ENCODE measurements around the gene CPNE7.

CPNE7 gene

GRCh38 chr16:89536371-89536770 lies 39.2 kb upstream of the CPNE7 start:
- no peak for DNase-seq
- TF ChIP-seq, protein P1, sequence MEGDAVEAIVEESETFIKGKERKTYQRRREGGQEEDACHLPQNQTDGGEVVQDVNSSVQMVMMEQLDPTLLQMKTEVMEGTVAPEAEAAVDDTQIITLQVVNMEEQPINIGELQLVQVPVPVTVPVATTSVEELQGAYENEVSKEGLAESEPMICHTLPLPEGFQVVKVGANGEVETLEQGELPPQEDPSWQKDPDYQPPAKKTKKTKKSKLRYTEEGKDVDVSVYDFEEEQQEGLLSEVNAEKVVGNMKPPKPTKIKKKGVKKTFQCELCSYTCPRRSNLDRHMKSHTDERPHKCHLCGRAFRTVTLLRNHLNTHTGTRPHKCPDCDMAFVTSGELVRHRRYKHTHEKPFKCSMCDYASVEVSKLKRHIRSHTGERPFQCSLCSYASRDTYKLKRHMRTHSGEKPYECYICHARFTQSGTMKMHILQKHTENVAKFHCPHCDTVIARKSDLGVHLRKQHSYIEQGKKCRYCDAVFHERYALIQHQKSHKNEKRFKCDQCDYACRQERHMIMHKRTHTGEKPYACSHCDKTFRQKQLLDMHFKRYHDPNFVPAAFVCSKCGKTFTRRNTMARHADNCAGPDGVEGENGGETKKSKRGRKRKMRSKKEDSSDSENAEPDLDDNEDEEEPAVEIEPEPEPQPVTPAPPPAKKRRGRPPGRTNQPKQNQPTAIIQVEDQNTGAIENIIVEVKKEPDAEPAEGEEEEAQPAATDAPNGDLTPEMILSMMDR (IDR thresholded peaks at IDR 0.05), result no peak
- Mint-ChIP-seq H3K36me3 (ENCODE audit: low read depth) (peaks cover 44% of the 10 kb centered on the region), H3K4me3 (no peak overlapping the region), H3K9me3 (no peaks in the 10 kb centered on the region), H3K4me1 (no peaks in the 10 kb centered on the region), H3K27ac (no peak overlapping the region), H3K27me3 (ENCODE audit: low read depth, poor library complexity) (peaks cover 4% of the 10 kb centered on the region)

DNA sequence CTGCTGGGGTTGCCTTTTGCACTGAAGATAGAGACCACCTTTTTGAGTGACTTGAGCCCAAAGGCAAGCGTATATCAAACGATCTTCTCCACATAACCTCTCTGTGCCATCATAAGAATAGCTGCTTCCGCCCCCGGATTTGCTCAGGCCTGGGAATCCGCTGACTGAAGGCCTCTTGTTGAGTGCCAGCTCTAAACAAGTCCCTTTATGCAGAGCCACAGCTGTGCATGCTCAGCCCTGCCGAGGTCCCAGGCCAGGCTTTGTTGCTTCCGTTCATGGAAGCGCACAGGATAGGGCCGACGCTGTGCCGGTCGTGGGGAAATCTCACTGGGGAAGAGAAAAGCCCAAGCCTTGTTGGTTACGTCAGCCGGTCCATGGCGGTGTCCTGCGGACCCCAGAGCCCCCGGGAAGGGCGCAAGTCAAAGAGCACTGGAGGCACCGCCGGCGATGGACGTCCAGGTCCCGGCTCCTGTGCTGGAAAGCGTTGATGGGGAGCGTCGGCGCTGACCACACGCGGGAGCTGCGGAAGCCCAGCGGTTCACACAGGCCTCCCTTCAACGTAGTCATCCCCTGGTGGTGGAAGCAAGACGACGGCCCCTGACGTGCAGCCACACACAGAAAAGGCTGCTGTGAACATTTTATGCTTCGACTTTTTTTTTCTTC lies 38.5 kb upstream of the CPNE7 start:
- H3K4me3 Mint-ChIP-seq, result no peak overlapping the region
- no peaks in the 10 kb centered on the region for H3K9me3 Mint-ChIP-seq
- no peaks in the 10 kb centered on the region for H3K4me1 Mint-ChIP-seq
- H3K27ac Mint-ChIP-seq, result no peak overlapping the region
- TF ChIP-seq, protein P1 (IDR thresholded peaks at IDR 0.05), result no peak
- H3K36me3 Mint-ChIP-seq (ENCODE audit: low read depth), result peaks cover 45% of the 10 kb centered on the region
- DNase-seq, result no peak
- peaks cover 4% of the 10 kb centered on the region for H3K27me3 Mint-ChIP-seq (ENCODE audit: low read depth, poor library complexity)

DNA sequence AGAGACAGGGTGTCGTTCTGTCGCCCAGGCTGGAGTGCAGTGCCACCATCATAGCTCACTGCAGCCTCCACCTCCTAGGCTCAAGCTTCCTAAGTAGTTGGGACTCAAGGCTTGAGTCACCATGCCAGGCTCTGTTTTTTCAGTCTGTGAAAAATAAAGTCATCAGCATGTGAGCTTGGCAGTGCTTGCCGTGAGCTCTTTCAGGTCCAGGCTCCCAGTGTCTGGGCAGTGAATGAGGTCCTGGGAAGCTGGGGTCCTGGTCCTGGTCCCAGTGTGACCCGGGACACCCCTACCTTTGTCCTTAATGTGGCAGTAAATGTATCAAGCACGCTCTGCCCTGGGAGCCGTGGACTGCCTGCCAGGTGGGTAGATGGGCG lies 38.0 kb upstream of the CPNE7 start:
- peaks cover 4% of the 10 kb centered on the region for H3K27me3 Mint-ChIP-seq (ENCODE audit: low read depth, poor library complexity)
- H3K9me3 Mint-ChIP-seq, result no peaks in the 10 kb centered on the region
- H3K27ac Mint-ChIP-seq, result no peak overlapping the region
- no peaks in the 10 kb centered on the region for H3K4me1 Mint-ChIP-seq
- peaks cover 48% of the 10 kb centered on the region for H3K36me3 Mint-ChIP-seq (ENCODE audit: low read depth)
- H3K4me3 Mint-ChIP-seq, result no peak overlapping the region
- DNase-seq, result no peak
- TF ChIP-seq, protein P1 (IDR thresholded peaks at IDR 0.05), result no peak

- H3K4me1 Mint-ChIP-seq, result no peaks in the 10 kb centered on the region
- peak overlapping the region; percentile 16 for H3K27ac Mint-ChIP-seq
- no peak for DNase-seq
- H3K4me3 Mint-ChIP-seq, result no peak overlapping the region
- peaks cover 51% of the 10 kb centered on the region for H3K36me3 Mint-ChIP-seq (ENCODE audit: low read depth)
- no peaks in the 10 kb centered on the region for H3K9me3 Mint-ChIP-seq
- TF ChIP-seq, protein P1 (IDR thresholded peaks at IDR 0.05), result no peak
- H3K27me3 Mint-ChIP-seq (ENCODE audit: low read depth, poor library complexity), result peaks cover 4% of the 10 kb centered on the region
Observed at GRCh38 chr16:89538286-89538685, 37.3 kb upstream of the CPNE7 start.

DNA sequence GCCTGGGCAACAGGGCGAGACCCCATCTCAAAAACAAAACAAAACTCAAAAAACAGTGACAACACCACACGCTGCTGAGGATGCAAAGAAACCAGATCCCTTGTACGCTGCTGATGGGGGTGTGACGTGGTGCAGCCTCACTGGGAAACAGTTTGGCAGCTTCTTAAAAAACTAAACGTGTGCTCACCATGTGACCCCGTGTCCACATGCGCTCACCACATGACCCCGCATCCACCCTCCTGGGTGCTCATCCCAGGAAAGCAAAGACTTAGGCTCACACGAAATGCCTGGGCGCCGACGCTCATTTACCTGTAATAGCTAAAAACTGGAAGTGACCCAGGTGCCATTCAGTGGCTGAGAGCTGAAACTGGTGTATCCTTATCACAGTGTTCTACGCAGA lies 35.0 kb upstream of the CPNE7 start:
- no peaks in the 10 kb centered on the region for H3K4me1 Mint-ChIP-seq
- no peaks in the 10 kb centered on the region for H3K9me3 Mint-ChIP-seq
- peaks cover 4% of the 10 kb centered on the region for H3K27me3 Mint-ChIP-seq (ENCODE audit: low read depth, poor library complexity)
- peaks cover 41% of the 10 kb centered on the region for H3K36me3 Mint-ChIP-seq (ENCODE audit: low read depth)
- TF ChIP-seq, protein P1 (IDR thresholded peaks at IDR 0.05), result no peak
- no peak for DNase-seq
- no peak overlapping the region for H3K27ac Mint-ChIP-seq
- H3K4me3 Mint-ChIP-seq, result no peak overlapping the region

DNA sequence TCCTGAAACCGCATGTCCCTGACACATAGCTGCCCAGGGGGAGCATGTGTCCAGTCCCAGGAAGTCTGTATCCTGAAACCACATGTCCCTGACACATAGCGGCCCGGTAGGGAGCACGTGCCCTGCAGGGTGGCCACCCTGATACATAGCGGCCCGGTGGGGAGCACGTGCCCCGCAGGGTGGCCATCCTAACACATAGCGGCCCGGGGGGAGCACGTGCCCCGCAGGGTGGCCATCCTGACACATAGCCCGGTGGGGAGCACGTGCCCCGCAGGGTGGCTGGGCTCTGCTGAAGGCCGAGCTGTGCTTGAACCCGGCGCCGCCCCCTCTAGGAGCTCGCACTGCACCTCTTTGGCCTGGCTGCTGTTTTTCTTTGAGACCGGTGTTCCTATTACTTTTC lies 33.8 kb upstream of the CPNE7 start:
- Mint-ChIP-seq H3K4me3 (no peak overlapping the region), H3K9me3 (no peaks in the 10 kb centered on the region), H3K27ac (no peak overlapping the region), H3K36me3 (ENCODE audit: low read depth) (peaks cover 41% of the 10 kb centered on the region), H3K4me1 (no peaks in the 10 kb centered on the region), H3K27me3 (ENCODE audit: low read depth, poor library complexity) (no peaks in the 10 kb centered on the region)
- TF ChIP-seq, protein P1 (IDR thresholded peaks at IDR 0.05), result no peak
- no peak for DNase-seq
